Right ventricle myocardium inferior (tissue), 1 donor: ENCODE measurements around the gene C10orf105. TPM values are rescaled to one million over a fixed set of nuclear protein-coding genes. Genes with fewer than 3 reads are reported as not detected.
A peak's percentile ranks its signal among the peaks of the same experiment; 100 is the strongest.

Experiments used
- ATAC-seq: fragments of 200-7000 bp; cut with Tn5 transposase; one replicate; pipeline ENCODE4 v1.9.1; 2020; ENCODE audit warnings: mild to moderate bottlenecking, moderate library complexity
- DNase-seq: peaks from one replicate; pipeline ENCODE4 v3.0.0; 2021; ENCODE audit errors: missing footprints
- intact Hi-C: fragments of 100-400 bp; cut with DNase I; formaldehyde crosslinking; loops from one replicate; pipeline ENCODE4 v1.11.0; 2022
- total RNA-seq: library from RNA; stranded (reverse); fragmentation: NEBNext Ultra II Directional; extraction: Animal tissue kit (Norgen Biotek cat#: 25700); gene quantifications from one replicate; pipeline ENCODE4 v1.2.1, GENCODE V29; 2021
- donor health status: DM: no; HTN: yes; CAD: no; lungs with severe emphysema.

C10orf105 gene
- total RNA-seq, 1 donor from 2014 or later: 0.05 TPM

DNA sequence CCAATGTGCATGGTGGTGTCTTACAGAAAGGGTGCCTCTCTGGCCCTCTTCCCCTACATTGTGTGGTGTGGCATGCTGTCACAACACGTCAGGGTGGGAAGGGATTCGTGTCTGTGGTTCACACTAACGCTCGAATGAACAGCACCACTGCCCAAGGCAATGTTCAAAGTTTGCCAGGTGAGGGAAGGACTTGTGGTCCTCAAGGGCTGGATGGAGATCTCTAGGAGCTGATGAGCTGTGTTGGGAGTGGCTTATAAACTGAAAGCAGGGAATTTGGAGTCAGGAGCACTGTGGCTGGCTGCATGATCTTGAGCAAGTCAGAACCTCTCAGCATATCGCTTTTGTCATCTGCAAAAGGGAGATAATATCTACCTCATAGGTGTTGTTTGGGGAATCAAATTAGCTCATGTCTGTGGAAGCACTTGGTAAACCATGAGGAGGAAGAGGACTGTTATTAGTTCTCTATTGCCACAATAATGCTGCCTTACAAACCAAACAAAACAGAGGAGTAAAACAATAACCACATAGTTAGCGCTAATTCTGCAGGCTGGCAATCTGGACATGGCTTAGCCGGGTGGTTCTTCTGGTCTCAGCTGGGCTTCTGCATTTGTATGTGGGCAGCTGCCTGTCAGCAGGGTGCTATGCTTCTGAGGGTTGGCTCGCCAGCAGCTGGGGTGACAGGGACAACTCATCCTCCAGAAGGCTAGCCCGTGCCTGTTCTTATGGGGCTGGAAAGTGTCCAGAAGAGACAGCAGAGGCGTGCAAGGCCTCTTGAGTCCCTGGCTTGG lies 22.9 kb upstream of the C10orf105 start:
- ATAC-seq (no peak), DNase-seq (no peak)
- intact Hi-C loops: no loop called here

DNA sequence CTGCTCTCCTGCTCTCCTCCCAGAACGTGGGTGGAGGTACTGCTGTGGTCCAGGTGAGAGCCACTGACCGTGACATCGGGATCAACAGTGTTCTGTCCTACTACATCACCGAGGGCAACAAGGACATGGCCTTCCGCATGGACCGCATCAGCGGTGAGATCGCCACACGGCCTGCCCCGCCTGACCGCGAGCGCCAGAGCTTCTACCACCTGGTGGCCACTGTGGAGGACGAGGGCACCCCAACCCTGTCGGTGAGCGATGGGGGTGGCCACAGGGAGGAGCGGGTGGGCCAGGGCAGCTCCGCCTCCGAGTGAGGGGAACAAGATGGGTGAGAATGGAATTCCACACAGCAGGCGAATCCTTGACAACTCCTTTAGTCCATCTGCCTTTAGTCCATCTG lies 22.1 kb upstream of the C10orf105 start:
- DNase-seq (no peak), ATAC-seq (no peak)
- intact Hi-C loops: no loop called here

DNA sequence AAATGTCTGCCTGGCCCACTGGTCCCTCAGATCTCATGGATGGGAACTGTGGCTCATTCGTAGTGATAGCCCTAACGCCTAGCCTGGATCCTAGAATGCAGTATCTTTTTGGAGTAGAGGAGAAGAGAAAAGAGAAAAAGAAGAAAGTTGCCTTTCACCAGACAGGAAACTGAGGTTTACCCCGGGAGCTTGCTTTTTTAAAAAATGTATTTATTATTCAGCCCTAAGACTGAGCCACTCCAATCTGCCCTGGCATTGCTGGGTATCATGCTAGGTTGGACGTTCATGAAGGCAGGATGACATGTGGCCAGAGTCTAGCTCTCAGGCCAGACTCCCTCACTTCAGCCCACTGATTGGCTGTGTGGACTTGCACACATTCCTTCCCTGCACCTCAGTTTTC lies 21.5 kb upstream of the C10orf105 start:
- intact Hi-C loops: no loop called here
- ATAC-seq: no peak
- no peak for DNase-seq

DNA sequence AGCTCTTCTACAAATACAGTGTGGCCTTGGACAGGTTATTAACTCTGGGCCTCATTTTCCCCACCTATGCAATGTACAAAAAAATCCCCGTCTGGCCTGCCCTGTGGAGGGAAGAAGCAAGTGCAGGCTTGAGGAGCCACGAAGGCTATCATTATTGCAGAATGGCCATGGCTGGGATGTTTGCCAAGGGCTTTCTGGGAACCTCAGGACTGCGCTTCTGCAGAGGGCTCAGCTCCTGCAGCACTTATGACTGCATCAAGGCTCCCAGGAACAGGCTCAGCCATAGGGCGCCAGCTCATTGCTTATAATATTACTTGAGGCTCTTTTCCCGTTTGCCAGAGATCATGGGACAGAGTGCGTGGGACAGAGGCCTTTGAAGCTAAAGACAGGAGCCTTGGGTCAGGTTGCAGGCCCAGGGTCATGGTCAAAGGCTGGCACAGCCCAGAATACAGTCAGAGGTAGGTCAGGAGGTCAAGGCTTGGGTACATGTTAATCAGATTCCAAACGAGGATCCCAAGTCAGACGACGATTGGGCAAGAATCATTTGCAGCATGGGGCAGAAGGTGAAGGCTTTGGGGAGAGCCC lies 20.6 kb upstream of the C10orf105 start:
- ATAC-seq: peak; percentile 44
- no peak for DNase-seq
- intact Hi-C loops: no loop called here

DNA sequence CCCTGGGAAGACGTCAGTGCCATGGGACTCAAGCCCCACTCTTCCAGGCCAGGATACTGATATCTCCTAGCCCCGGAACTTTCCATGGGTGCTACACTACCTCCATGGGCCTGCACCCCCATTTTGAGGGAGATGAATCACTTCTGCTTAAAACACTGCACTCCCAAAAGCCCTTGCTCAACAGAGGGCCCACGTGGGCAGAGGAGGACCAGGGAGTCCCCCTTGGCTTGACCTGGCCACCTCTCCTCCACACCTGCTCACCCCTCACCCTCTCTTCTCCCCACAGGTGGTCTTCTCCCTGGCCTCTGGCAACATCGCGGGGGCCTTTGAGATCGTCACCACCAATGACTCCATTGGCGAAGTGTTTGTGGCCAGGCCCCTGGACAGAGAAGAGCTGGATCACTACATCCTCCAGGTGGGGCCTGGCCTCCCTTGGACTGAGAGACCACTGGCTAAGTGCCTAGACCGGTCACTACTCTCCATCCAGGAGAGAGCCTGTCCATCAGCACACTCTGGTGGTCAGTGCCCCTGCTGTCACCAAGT lies 19.9 kb upstream of the C10orf105 start:
- ATAC-seq (no peak), DNase-seq (no peak)
- intact Hi-C loops: no loop called here

DNA sequence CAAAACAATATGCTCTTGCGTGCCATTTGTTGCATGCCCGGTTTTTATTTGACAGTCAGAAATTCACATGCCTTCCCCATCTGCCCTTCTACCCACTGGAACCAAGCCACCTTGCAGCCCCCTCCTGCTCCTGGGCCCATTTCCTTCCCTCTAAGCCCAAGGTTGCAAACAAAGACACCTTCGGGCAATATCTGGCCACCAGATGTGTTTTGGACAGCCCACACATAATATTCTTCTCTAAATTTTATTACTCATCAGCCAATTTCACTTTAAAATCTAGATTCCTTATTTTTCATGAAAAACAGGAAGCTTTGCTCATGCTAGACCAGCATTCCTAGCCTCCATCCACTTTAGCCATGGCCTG lies 18.2 kb upstream of the C10orf105 start:
- no peak for ATAC-seq
- intact Hi-C loops: no loop called here
- DNase-seq: no peak

DNA sequence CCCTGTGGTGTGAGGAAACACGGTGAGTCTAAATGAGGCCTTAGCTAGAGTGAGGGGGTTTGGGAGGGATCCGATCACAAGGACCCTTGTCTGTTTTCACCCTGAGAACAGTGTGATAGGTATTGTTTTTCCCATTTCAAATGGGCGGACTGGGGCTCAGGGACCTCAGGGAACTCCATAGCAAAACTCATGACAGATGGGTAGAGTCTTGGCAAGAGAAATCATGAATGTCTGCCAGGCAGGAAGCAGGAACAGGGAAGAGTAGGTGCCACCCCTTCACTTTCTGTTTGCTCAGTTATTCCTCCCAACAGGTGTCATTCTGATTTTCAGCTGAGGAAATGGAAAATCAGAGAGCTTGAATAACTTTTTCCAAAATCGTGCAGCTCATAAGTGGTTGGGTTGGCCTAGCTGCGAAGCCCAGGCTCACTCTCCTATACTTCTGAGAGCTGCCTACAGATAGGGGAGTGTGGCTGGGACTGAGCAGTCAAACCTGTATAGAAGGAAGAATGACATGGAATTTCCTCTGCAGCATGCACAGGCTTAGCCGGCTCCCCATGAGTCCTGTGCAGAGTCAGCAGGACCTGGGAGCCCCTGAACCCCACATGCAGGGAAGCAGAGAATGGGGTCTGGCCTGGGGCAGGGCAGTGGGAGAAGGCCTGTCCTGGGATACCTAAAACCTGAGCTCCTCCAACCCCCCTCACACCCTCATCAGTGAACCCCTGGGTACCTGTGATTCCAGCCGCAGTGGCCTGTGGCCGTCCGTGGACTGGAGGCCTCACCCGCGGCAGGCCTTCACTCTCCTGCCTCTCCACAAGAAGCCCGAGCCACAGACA lies 17.6 kb upstream of the C10orf105 start:
- intact Hi-C loops: no loop called here
- ATAC-seq (no peak), DNase-seq (peak; percentile 44)

DNA sequence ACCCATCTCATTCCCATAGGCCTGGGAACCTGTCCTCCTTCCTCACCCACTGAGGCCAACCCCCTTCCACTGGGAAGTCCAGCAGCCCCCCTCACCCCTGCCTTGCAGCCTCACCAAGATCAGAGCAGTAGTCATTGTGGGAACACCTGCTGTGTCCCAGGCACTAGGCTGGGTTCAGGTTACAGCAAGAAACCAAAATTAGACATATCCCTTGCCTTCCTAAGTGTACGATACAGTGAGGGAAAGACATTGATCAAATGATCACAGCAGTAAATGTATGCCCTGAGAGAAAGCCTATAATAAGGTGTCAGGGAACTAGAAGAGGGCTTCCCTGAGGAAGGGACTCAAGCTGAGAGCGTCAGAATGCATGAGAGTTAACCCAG lies 17.0 kb upstream of the C10orf105 start:
- ATAC-seq (no peak), DNase-seq (no peak)
- intact Hi-C loops: no loop called here

DNA sequence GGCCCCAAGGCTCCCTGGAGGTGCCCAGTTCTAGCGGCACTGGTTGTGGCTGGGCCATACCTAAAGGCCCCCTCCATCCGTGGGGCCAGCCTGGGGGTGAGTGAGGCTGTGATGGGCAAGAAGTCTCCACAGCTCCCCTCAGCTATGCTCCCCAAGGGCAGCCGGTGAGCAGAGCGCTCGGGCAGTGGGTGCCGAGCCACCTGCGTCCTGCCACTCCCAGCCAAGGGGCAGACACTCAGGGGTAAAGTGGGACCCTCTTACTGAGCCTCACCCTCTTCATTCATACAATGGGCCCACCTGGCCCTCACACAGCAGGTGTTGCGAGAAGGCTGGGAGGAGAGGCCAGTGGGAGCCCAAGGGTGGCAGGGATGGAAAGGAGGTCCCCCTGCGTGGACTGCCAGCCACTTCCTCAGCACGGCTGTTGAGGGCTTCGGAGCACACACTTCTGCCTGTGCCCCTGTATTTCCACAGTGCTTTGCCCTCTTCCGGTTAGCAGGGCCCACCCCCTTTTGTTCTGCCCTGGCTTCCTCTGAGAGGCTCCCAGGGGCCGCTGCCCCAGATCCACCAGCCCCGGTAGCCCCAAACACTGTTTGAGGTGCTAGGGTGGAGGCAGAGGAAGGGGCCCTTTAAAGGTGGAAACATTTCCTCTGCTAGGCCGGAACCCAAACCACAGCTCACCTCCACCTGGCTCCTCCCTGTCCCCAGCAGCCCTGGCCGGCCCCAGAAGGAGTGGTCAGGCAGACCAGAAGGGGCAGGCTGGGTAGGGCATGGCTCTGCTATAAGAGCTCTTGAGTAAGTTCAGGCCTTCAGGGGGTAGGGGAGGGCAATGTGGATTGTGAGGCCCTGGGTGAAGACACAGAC lies 16.4 kb upstream of the C10orf105 start:
- DNase-seq (peak; percentile 53), ATAC-seq (peak; percentile 15)
- intact Hi-C loops: no loop called here

DNA sequence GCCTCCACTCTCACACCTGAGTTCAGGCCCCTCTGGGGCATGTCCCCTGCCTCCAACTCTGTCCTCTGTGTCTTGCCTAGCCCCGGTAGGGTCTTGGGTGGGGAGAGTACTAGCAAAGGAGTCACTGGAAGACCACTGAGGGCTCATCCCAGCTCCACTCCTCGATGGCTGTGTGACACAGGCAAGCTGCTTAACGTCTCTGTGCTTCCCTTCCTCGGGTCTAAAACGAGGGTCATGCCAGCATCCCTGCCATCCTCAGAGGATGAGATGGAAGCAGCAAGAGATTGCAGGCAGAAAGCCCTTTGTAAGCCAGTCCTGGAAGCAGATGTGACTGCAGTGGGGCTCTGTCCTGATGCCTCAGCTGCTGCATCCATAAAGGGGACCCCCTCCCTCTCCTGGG lies 15.2 kb upstream of the C10orf105 start:
- intact Hi-C loops: no loop called here
- no peak for ATAC-seq
- DNase-seq: peak; percentile 0

DNA sequence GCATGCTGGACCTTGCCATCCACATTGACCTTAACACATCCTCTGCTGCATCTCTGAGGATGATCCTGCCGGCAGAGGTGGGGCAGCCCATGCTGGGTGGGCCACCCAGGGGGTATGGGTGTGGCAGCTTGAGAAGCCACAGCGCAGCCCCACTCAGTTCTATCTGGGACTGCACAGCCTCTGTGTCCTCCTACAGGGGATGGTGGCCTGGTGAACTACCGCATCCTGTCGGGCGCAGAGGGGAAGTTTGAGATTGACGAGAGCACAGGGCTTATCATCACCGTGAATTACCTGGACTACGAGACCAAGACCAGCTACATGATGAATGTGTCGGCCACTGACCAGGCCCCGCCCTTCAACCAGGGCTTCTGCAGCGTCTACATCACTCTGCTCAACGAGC lies 12.2 kb upstream of the C10orf105 start:
- DNase-seq: no peak
- intact Hi-C loops: no loop called here
- ATAC-seq: no peak

DNA sequence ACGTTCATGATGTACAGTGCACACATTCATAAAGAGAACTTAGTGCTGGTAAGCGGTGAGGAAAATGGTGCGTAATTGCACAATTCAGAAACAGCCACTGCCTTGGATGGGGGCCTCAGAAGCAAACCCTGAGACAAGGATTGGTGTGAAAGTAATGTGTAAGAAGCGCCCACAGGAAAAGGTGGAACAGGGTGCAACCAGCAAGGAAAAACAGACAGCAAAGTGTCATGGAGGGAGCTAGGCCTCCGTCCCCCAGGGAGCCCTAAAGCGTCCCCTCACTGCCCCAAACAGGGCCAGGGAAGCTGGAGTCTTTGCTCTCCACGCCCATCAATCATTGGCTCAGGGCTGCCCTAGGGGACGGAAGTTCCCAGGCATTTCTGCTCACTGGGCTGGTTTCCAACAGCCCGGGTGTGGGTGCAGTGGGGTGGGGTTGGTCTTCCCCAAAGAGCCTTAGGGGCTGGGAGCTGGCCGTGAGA lies 9.6 kb upstream of the C10orf105 start:
- DNase-seq (peak; percentile 84), ATAC-seq (peak; percentile 45)
- intact Hi-C loops: loop anchor here (2.0 kb wide), 2 partner anchors 20 to 44 kb away; partner anchors contain the start of gene VSIR

DNA sequence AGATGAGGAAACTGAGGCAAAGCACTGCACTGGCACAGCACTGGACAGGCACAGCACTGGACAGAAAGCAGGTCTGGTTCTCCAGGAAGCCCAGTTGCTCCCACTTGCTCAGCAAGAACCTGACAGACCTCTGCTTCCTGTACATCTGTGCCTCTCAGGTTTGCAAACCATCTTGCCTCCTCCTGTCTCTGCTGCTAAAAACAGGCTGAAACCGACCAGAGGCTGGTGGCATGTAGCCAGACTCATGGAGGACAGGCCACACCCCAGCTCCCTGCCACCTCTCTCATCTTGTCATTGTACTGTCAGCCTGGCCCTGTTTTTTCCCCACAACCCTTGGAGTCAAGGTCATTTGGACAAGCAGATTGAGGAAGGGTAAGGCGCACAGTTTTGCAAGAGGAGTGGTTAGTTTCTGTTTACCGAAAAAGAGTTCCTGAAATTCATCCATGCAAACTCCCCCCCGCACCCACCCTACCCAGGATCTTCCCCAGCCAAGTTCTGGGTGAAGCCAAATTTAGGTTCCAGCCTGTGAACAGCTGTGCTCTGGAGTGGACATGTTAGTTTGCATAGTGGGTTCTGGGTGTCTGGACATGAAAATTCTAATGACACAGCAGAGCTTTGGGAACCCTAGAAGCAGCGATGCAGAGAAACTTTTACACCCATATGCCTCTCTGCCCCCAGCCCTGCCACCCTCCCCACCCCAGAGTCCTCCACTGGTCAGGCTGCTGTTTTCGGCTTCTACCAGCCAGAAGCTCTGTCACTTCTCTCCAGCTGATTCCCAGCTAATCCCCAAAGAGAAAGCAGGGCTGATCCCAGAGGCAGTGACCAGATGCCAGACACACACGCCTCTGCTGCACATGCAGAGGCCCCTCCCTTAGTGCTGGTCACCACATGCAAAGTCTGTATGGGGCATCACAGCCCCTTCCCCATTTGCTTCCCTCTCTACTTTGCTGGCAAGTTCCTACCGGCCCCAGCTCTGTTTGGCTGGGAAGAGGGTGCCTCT lies 8.5 kb upstream of the C10orf105 start:
- peak; percentile 87 for DNase-seq
- peak; percentile 82 for ATAC-seq
- intact Hi-C loops: loop anchor here (2.0 kb wide), 2 partner anchors 21 to 45 kb away; partner anchors contain the start of gene VSIR

DNA sequence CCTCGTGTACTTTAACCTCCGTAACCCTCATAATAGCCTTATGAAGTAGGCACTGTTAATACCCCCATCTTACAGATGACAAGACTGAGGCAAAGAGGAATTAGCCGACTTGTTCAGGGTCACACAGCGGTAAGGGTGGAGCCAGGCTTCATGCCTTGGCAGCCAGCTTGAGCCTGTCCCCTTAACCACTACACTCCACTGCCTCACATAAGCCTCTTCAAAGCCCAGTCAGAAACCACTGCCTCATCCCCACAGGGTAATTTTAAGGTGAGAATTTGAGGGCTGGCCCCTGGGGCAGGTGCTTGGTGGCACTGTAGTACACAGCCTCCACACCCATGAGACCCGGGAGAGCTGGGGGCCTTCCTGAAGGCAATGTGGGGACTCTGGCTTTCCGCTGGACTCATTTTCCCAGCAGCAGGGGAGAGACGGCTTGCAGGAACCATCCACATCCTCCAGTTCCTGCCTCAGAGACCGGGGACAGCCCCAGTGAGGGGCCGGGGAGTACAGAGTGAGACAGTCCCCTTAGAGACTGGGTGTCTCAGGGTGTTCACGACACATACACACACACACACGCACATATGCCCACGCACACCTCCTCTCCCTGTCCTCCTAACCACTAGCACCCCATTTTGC lies 7.6 kb upstream of the C10orf105 start:
- intact Hi-C loops: no loop called here
- no peak for ATAC-seq
- DNase-seq: peak; percentile 52

DNA sequence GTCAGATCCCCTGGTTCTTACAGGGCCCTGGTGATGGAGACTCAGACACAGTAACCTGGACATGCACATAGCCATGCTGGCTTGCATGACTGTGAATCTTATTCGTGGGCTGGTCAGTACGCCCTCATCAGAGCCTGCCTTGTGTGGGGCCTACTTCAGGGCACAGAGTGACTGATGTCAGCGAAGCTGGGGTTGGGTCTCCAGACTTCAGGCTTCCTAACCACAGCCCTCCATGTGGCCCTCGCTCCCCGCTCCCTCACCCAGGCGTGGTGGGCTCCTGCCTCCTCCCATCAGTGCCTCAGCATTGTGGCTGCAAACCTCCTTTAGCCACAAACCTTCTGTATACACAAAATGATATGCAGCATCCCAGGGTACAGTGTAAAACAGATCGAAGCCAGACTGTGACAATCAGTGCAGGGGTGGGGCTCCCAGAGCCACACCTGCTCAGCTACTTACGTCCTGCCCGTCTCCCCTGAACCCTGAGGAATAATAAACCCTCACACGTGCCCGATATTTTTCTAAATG lies 7.1 kb upstream of the C10orf105 start:
- DNase-seq: peak; percentile 54

DNA sequence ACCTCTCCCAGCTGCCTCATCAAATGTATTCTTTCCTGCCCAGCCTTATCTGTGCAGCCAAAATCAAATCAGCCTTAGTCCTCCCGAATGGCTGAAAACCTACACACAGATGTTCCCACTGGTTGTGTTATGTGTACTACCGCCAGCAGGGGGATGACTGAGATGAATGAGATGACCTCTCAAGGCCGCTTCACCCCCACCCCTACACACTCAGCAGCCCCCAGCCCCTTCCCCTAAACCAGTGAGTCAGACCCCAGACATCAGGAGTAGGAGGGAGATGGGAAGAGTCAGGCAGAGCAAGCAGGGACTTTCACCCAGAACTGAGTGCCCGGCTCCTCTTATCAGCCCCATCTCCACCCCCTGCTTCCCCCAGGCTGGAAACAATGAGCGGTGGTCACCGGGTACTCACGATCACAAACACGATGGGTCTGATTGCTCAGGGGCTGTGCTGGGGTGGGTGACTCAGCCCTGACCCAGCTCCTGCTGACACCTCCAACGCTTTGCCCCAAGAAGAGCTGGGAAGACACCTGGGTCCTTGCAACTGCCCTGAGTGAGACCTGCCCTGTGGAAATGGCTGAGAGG lies 6.5 kb upstream of the C10orf105 start:
- intact Hi-C loops: no loop called here

More for the DNA sequence above, 7.1 kb upstream of the C10orf105 start:
- intact Hi-C loops: no loop called here
- no peak for ATAC-seq

More for the DNA sequence above, 6.5 kb upstream of the C10orf105 start:
- no peak for ATAC-seq
- DNase-seq: no peak
